ENCODE measurements around the gene ZNF44.
"Not testable (repeated sequence)": the region's sequence is repeated elsewhere in the genome, so short reads cannot be mapped to it uniquely, and the experiment has no call there.

The ZNF44 gene

DNA sequence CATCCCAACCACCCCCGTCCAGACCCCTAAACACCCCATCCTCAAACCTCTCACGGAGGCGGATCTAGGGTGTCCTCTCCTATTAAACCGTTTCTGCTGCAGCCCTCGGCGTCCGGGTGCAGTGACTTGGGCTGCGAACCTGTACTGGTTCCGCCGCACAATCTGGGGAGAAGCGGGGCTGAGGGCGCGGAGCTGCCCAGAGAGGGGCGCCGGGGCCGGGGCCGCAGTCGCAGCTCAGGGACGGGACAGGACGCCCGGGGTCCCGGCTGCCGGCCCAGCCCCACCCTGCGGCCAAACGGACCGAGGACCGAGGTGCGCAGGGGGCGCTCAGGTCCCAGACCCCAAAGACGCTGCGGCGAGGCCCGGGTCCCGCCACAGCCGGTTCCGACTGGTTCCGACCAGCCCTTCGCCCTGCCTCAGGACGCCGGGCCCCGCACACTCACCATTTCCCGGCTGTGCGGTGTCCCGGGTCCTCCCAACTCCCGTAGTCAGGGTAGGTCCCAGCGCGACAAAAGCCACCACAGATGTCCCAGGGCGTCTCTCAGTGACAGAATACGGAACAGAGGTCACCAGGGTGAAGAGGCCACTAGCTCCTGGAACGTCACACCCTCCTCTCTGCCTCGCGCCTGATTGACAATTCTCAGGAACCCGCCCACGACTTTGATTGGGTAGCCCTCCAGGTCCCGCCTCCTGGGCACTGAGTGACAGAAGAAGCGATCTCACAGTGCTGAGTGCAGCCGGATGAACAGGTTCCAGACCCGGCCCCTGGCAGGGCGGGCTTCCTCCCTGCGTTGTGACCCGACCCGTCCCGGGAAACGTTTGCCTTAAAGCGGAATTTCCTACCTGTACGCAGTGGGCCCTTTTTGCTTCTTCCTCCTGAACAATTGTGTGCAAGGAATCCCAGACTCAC, at the start of gene ZNF44:
Gene ZNF44 (minus strand): TSS at position 635 of the 910 bp plus-strand sequence. CDS start 189 bp downstream, at position 446.
- peak; percentile 87 to 90 for DNase-seq (ENCODE audit: low read depth in 1 of 2, low spot score in 1 of 2)

DNA sequence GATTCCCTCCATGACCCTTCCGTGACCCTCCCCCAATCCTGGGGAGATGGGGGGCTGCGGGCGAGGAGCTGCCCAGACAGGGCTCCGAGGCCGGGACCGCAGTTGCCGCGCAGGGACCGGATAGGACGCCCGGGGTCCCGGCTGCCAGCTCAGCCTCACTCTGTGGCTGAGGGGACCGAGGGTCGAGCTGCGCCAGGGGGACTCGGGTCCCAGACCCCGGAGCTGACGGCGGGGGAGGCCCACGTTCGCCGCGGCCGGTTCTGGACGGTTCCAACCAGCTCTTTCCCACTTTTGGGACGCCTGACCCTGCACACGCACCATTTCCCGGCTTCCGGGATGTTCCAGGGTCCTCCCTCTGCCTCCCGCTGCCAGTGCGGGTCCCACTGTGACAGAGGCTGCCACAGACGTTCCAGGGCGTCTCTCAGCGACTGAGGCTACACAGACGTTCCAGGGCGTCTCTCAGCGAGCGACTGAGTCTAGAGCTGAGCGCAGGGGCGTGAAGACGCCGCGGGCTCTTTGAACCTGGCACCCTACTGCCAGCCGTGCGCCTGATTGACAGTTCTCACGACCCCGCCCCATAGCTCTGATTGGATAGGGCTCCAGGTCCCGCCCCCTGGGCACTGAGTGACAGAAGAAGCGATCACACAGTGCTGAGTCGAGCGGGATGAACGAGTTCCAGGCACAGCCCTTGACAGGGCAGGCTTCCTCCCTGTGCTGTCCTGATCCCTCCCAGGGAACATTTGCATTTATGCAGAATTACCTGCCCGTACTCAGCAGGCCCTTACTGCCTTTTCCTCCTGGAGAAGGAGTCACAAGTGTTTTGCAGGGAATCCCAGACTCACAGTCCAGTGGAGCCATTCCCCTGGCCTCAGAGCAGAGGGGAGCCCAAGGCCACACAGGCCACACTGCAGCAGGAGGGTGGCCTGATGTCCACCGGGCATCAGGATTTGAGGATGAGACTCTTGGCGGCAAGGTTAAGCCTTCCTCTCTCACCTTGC, 38.8 kb upstream of the ZNF44 start, which contains the start of gene ZNF563:
Gene ZNF563 (minus strand): TSS at position 472 of the 998 bp plus-strand sequence. CDS start 151 bp downstream, at position 321.
- DNase-seq (ENCODE audit: low read depth in 1 of 2, low spot score in 1 of 2): peak; percentile 94 to 95

DNA sequence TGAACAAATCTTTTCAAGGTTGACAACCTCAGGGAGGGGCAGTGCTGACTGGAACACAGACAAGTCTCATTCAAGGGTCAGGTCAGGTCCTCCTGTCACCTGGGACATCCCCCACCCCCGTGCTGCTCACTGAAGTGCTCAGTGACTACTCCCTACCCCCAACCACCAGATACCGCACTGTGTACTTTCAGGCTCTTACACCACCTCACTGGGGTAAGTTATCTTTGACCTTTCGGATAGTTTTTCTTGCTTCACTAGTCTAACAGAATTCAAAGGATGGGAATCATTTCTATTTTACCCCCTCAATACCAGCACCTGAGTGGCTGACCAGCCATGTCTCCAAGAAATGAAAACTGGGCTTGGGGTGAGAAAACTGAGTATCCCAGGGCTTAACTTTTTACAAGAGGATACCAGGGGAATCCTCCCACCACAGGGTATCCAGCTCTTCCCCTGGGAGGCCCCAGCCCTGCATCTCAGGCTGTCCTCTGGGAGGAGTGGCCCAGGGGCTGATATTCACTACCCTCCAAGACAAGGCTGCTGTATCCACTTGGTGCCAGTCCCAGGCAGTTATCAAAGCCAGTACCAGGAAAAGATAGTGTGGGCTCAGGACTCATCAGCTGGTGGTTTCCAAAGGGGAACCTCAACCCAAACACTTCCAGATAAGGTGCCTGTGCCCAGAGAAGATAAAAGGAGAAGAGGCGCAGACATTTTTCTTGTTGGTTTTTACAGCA, 36.7 kb upstream of the ZNF44 start:
- DNase-seq (ENCODE audit: low read depth in 1 of 2, low spot score in 1 of 2): peak in 1 of 2 donors; percentile 55

DNA sequence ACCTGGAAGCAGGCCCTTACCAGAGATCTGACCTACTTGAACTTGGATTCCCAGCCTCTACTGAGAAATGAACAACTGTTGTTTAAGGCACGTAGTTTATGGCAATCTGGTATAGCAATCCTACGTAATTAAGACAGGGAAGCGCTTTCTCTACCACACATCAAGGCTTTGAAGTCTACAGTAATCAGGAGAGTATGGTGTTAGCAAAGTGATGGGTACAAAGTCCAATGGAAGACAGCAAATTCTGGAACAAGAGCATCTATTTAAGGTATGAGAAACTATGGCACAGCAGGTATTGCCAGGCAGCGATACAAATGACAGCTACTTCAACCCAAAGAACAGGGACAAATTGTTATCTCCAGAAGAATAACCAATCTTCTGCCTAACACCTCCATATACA, 35.7 kb upstream of the ZNF44 start:
- no peak for DNase-seq (ENCODE audit: low read depth in 1 of 2, low spot score in 1 of 2)

DNA sequence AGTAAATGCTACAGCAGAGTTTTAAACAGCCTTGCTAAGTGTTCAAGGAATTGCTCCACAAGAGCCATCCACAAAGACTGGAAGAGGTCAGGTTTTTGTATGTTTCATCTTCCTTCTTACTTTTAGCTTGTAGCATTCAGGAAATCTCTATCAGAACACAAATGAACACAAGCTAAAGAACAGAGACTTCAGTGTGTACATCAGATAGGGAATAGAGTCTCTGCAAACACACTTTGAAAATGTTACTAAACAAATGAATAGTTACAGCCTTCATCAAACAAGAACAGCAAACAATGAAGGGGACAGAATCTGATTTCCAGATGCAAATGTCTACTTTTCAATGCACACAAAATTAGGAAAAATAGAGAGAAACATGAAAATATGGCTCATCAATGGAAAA, 31.0 kb upstream of the ZNF44 start:
- DNase-seq (ENCODE audit: low read depth in 1 of 2, low spot score in 1 of 2): no peak

DNA sequence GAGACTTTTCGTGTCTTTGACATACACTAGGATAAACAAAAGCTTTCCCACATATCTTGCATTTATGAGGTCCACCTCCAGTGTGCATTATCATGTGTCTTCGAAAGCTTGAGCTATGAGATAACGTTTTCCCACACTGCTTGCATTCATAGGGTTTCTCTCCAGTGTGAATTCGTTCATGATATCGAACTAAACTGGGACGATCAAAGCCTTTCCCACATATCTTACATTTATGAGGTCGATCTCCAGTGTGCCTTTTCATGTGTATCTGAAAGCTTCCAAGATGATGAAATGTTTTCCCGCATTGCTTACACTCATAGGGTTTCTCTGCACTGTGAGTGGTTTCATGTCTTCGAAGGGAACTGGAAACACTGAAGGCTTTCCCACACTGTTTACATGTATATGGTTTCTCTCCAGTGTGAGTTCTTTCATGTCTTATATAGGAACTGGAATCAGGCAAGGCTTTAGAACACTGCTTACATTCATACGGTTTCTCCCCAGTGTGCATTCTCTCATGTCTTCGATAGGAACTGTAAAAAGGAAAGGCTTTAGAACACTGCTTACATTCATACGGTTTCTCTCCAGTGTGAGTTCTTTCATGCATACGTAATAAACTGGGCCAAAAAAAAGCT, 24.2 kb upstream of the ZNF44 start:
- DNase-seq (ENCODE audit: low read depth in 1 of 2, low spot score in 1 of 2): no peak

DNA sequence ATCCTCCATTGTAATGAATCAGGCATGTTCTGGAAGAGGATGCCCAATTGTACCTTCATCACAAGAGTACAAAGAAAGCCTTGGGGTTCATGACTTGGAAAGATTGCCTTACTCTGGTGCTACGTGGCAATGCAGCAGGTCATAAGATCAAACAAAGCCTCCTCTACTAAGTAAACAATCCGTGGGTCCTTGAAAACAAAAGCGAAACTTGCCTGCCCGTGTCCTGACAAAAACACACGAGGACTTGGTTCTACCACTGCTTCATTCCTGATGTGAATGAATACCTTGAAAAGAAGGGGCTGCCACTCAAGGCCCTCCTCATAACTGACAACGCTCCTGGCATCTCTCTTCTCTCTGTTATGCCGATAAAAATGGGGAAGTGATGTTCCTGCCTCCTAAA, 19.9 kb upstream of the ZNF44 start:
- DNase-seq (ENCODE audit: low read depth in 1 of 2, low spot score in 1 of 2): no peak

DNA sequence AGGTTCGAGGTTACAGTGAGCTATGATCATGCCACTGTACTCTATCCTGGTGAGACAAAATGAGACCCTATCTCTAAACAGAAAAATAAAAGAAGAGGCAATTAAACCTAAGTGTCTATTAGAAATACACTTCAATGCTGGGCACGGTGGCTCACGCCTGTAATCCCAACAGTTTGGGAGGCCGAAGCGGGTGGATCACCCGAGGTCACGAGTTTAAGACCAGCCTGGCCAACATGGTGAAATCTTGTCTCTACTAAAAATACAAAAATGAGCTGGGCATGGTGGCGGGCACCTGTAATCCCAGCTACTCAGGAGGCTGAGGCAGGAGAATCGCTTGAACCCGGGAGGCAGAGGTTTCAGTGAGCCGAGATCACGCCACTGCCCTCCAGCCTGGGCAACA, 14.2 kb upstream of the ZNF44 start:
- not testable (repeated sequence) for DNase-seq (ENCODE audit: low read depth in 1 of 2, low spot score in 1 of 2)

DNA sequence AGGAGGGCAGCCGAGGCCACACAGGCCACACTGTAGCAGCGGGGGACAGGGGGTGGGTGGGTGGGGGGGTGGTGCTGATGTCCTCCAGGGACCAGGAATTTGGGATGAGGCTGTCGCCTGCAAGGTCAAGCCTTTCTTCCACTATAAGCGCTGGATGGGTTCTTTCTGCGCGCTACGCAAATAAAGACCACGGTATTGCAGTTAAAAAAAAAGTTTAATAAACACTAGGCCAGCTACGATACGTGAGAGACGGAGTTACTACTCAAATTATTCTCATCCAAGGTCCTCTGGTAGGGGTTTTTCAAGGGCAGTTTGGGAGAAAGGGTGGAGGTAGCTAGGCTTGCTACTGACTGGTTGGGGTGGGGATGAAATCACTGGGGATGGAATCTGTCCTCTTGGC, 508 bp upstream of the ZNF44 start:
- DNase-seq (ENCODE audit: low read depth in 1 of 2, low spot score in 1 of 2): no peak

DNA sequence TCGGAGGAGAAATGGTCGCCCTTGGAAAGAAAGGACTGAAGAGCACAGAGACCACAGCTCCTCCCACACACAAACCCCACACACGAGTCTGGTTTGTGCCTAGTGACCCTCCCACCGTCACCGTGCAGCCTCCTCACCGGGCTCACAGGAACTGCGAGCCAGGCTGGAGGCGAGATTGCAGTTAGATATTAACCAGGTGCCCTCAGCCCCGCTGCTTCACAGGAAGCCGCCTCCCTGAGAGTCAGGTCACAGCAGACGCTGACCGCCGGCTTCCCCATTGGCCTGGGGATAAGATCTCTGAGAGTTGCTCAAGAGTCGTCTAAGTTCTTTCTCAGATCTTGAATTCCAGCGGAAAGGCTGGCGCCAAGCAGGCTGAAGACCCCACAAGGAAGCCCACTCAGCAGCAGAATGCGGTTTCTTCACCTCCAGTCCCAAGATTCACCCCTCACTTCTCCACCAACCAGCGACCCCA, 870 bp downstream of the ZNF44 start:
- DNase-seq (ENCODE audit: low read depth in 1 of 2, low spot score in 1 of 2): peak; percentile 17 to 33

DNA sequence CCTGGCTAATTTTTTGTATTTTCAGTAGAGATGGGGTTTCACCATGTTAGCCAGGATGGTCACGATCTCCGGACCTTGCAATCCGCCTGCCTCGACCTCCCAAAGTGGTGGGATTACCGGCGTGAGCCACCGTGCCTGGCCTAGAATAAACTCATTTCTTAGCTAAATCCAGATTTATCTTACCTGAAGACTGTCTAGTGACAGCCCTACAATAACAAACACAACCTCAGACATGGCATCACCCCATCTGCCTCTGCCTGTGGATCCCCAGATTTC, 5.0 kb downstream of the ZNF44 start:
- DNase-seq (ENCODE audit: low read depth in 1 of 2, low spot score in 1 of 2): no peak

DNA sequence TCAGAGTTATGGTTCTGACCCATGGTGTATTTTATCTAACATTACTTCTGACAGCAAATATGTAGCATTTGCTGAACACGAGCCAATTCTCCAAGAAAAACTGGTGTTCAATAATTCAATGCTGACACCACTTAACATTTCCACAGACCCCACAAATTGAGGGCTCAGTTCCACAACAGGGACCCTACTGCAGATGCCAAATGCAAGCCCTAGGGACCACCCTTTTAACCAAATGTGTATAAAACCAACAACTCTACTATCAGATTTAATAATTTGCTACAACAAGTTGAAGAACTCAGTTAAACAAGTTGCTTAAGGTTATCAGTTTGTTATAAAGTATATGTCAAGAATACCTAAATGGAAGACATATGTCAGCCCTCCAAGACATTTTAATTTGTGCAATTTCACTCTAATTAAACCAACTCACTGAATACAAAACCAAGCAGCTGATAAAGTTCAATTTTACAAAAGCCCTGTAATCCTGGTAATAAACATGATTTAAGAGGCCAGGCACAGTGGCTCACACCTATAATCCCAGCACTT, 6.7 kb downstream of the ZNF44 start:
- no peak for DNase-seq (ENCODE audit: low read depth in 1 of 2, low spot score in 1 of 2)

DNA sequence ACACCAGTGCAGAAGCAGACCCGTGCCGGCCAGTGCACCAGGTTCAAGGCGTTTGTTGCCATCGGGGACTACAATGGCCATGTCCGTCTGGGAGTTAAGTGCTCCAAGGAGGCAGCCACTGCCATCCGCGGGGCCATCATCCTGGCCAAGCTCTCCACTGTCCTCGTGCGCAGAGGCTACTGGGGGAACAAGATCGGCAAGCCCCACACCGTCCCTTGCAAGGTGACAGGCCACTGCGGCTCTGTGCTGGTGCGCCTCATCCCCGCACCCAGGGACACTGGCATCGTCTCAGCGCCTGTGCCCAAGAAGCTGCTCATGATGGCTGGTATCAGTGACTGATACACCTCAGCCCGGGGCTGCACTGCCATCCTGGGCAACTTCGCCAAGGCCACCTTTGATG, 10.1 kb downstream of the ZNF44 start:
- no peak for DNase-seq (ENCODE audit: low read depth in 1 of 2, low spot score in 1 of 2)

DNA sequence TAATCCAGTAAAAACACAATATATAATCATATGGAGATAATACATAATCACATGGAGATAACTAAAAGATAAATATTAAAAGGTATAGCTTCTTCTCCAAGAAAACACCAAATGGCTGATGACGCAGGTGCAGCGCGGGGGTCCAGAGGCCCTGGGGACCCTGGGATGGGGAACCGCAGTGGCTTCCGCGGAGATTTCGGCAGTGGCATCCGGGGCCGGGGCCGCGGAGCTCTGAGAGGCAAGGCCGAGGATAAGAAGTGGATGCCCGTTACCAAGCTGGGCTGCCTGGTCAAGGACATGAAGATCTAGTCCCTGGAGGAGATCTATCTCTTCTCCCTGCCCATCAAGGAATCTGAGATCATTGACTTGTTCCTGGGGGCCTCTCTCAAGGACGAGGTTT, 10.5 kb downstream of the ZNF44 start:
- no peak for DNase-seq (ENCODE audit: low read depth in 1 of 2, low spot score in 1 of 2)

DNA sequence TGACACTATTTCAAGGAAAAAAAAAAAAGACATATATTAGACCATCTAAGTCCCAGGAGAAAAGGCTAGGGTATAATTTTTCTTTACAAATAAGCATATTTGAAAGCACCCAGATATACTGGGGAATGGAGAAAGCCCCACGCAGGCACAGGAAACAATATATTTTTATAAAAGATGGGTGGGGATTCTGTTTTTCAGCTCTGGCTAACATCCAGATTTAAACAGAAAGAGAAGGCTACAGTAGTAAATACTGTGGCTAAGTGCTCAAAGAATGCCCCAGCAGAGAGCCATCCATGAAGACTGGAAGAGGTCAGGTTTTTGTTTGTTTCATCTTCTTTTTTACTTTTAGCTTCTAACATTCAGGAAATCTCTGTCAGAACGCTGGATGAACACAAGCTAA, 16.0 kb downstream of the ZNF44 start:
- DNase-seq (ENCODE audit: low read depth in 1 of 2, low spot score in 1 of 2): no peak

DNA sequence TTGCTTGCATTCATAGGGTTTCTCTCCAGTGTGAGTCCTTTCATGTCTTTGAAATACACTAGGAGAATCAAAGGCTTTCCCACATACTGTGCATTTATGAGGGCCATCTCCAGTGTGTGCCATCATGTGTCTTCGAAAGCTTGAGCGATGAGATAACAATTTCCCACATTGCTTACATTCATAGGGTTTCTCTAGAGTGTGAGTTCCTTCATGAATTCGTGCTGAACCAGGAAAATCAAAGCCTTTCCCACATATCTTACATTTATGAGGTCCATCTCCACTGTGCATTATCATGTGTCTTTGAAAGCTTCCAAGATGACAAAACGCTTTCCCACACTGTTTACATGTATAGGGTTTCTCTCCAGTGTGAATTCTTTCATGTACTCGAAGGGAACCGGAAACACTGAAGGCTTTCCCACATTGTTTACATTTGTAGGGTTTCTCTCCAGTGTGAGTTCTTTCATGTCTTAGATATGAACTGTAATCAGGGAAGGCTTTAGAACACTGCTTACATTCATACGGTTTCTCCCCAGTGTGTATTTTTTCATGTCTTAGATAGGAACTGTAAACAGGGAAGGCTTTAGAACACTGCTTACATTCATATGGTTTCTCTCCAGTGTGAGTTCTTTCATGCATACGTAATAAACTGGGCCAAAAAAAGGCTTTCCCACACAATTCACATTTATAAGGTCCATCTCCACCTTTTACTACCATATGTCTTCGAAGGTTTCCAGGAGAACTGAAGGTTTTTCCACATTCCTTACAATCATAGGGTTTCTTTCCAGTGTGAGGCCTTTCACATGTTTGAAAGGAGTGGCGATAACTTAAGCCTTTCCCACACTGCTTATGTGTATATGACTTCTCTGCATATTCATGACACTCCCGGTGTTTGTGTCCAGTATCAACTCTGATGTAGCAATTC, 21.4 kb downstream of the ZNF44 start:
- no peak for DNase-seq (ENCODE audit: low read depth in 1 of 2, low spot score in 1 of 2)

DNA sequence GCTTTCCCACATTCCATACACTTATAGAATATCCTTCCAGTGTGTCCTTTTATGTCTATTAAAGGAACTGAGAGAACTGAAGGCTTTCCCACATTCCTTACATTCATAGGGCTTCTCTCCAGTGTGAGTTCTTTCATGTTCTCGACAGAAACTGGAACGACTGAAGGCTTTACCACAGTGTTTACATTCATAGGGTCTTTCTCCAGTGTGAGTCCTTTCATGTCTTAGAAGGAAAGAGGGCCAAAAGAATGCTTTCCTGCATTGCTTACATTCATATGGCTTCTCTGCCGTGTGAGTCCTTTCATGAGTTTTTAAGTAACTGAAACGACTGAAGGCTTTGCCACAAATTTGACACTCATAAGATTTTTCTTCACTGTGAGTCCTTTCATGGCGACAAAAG, 22.3 kb downstream of the ZNF44 start:
- DNase-seq (ENCODE audit: low read depth in 1 of 2, low spot score in 1 of 2): no peak

DNA sequence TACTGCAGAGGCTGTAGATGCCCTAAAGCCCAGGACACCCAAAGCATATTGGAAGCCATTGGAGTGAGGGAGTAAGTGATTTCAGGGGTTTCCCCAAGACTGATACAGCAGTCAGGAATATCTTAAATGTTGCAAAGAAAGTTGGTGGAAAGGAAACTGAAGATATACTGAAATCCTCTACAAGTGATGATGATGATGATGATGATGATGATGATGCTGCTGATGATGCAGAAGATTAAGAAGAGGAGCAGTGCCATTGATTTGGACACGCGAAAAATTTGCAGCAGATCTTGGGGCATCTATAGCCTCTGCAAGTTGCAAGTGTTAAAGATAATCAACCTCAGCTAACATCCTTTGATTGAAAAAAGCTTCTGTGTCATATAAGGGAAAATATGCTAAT, 23.8 kb downstream of the ZNF44 start:
- DNase-seq (ENCODE audit: low read depth in 1 of 2, low spot score in 1 of 2): no peak
